Forelimb muscle (tissue), 1 donor: Measurements from ENCODE around the gene IFT122. TPM values are rescaled to one million over a fixed set of nuclear protein-coding genes. Genes with fewer than 3 reads are reported as not detected.
"Not testable (repeated sequence)": the region's sequence is repeated elsewhere in the genome, so short reads cannot be mapped to it uniquely, and the experiment has no call there.

Experiments
- DNase-seq: peaks from one replicate; pipeline ENCODE4 v3.0.0-alpha.2; 2013; ENCODE audit warnings: low read depth
- polyA plus RNA-seq: library from polyadenylated mRNA; unstranded; fragments of 120-200 nt; gene quantifications from one replicate; pipeline ENCODE4 v1.2.1, GENCODE V29; 2013; ENCODE audit not compliant: insufficient read length

The IFT122 gene
- polyA plus RNA-seq, 1 donor = 33.2 TPM

GRCh38 chr3:129494499-129494898, 54.5 kb downstream of the IFT122 start:
- DNase-seq = not testable (repeated sequence)

GRCh38 chr3:129495006-129495639, 55.1 kb downstream of the IFT122 start:
- DNase-seq = not testable (repeated sequence)

GRCh38 chr3:129497876-129498275, 57.9 kb downstream of the IFT122 start:
- DNase-seq = not testable (repeated sequence)

- not testable (repeated sequence) for DNase-seq
Measured at GRCh38 chr3:129498603-129499488, 58.8 kb downstream of the IFT122 start.

- not testable (repeated sequence) for DNase-seq
Measured at GRCh38 chr3:129499604-129500333, 59.7 kb downstream of the IFT122 start.

GRCh38 chr3:129500334-129500658, 60.3 kb downstream of the IFT122 start:
- DNase-seq = no peak

- no peak for DNase-seq
Measured at GRCh38 chr3:129501630-129502029, 61.6 kb downstream of the IFT122 start.

GRCh38 chr3:129502641-129503408, 62.8 kb downstream of the IFT122 start:
- no peak for DNase-seq

GRCh38 chr3:129503471-129504291, 63.7 kb downstream of the IFT122 start:
- DNase-seq = no peak

GRCh38 chr3:129504471-129505100, 64.6 kb downstream of the IFT122 start:
- DNase-seq = no peak

- no peak for DNase-seq
Measured at GRCh38 chr3:129505341-129505740, 65.3 kb downstream of the IFT122 start.

GRCh38 chr3:129506231-129506742, 66.3 kb downstream of the IFT122 start:
- DNase-seq = no peak

- no peak for DNase-seq
Measured at GRCh38 chr3:129507181-129507831, 67.3 kb downstream of the IFT122 start.

- no peak for DNase-seq
Measured at GRCh38 chr3:129512595-129512994, 72.6 kb downstream of the IFT122 start.

GRCh38 chr3:129513705-129514104, 73.7 kb downstream of the IFT122 start:
- DNase-seq = no peak

GRCh38 chr3:129514110-129514509, 74.1 kb downstream of the IFT122 start:
- no peak for DNase-seq

- no peak for DNase-seq
Measured at GRCh38 chr3:129514563-129514962, 74.5 kb downstream of the IFT122 start.

- not testable (repeated sequence) for DNase-seq
Measured at GRCh38 chr3:129515108-129515820, 75.2 kb downstream of the IFT122 start.
